ENCODE results near the gene INSC. TPM values are rescaled to one million over a fixed set of nuclear protein-coding genes. Genes with fewer than 3 reads are reported as not detected.

The INSC gene
- total and polyA plus RNA-seq, 2 of the 13 experiments (the other 11 are each of a cell fraction or from before 2014, with no cell fraction given): 0.09 TPM; not detected in 1

GRCh38 chr11:15107730-15108515 lies 6.8 kb upstream of the INSC start:
- no peak overlapping the region for H2AFZ ChIP-seq (ENCODE audit: low read length)
- FAIRE-seq (no peak), DNase-seq (ENCODE audit: low spot score) (no peak), ATAC-seq (no peak)
- H3K27me3 ChIP-seq (ENCODE audit: control insufficient read depth in 1 of 2, insufficient read depth in 2 of 2, low read length in 2 of 2): no peaks in the 10 kb centered on the region
- H3K4me2 ChIP-seq (ENCODE audit: low read depth, low read length): no peak overlapping the region
- no peak for TF ChIP-seq KAT7 (CRISPR knock-in tag; IDR thresholded peaks at IDR 0.05; ENCODE audit: borderline replicate concordance)
- TF ChIP-seq KMT2B (CRISPR knock-in tag; IDR thresholded peaks at IDR 0.05): no peak
- no peak for TF ChIP-seq AHR (CRISPR knock-in tag; IDR thresholded peaks at IDR 0.05)
- no peak for TF ChIP-seq ZNF749 (CRISPR knock-in tag; IDR thresholded peaks at IDR 0.05; ENCODE audit: borderline replicate concordance)
- no peak for TF ChIP-seq ZNF704 (CRISPR knock-in tag; IDR thresholded peaks at IDR 0.05; ENCODE audit: borderline replicate concordance)
- no peak for TF ChIP-seq AGO2 (optimal IDR thresholded peaks at IDR 0.05; ENCODE audit: low read depth, low read length)
- no peak for TF ChIP-seq HNRNPH1 (optimal IDR thresholded peaks at IDR 0.05; ENCODE audit: low read depth, low read length)
- TF ChIP-seq KDM3A (CRISPR knock-in tag; IDR thresholded peaks at IDR 0.05; ENCODE audit: low read depth): no peak
- TF ChIP-seq MED1 (CRISPR knock-in tag; IDR thresholded peaks at IDR 0.05): no peak
- TF ChIP-seq U2AF2 (IDR thresholded peaks at IDR 0.05; ENCODE audit: low read depth, low read length): no peak
- TF ChIP-seq ZUFSP (CRISPR knock-in tag; IDR thresholded peaks at IDR 0.05; ENCODE audit: borderline replicate concordance): no peak
- TF ChIP-seq ZNF770 (CRISPR knock-in tag; IDR thresholded peaks at IDR 0.05): no peak
- TF ChIP-seq MTA1 (CRISPR knock-in tag; IDR thresholded peaks at IDR 0.05; ENCODE audit: borderline replicate concordance): no peak
- no peak for TF ChIP-seq IRF2 (CRISPR knock-in tag; IDR thresholded peaks at IDR 0.05)
- no peak for TF ChIP-seq CCAR2 (optimal IDR thresholded peaks at IDR 0.05; ENCODE audit: low read depth, low read length)
- no peak for TF ChIP-seq MED8 (CRISPR knock-in tag; IDR thresholded peaks at IDR 0.05; ENCODE audit: insufficient replicate concordance)
- H3K4me3 ChIP-seq (replicated peaks in 1 of 3; ENCODE audit: insufficient read depth in 1 of 3, low read depth in 2 of 3, low read length in 3 of 3): no peak overlapping the region
- no peaks in the 10 kb centered on the region for H3K4me1 ChIP-seq (ENCODE audit: insufficient read depth, low read length)
- H3K27ac ChIP-seq (ENCODE audit: extremely low read length, insufficient read depth, low read length): no peak overlapping the region
- H4K20me1 ChIP-seq (ENCODE audit: insufficient read depth, low read length): no peaks in the 10 kb centered on the region
- ChIA-PET POLR2A (no interaction called here), CTCF (ENCODE audit: low intra/inter-chr PET ratio, low total read pairs) (no interaction called here)
- no peaks in the 10 kb centered on the region for H3K79me2 ChIP-seq (ENCODE audit: insufficient read depth, low read length)
- no peaks in the 10 kb centered on the region for H3K36me3 ChIP-seq (replicated peaks in 1 of 2; ENCODE audit: control insufficient read depth in 1 of 2, insufficient read depth in 2 of 2, low read length in 2 of 2)
- BruUV-seq (replicated peaks): no TSS peak
- intact Hi-C loops (cut with micrococcal nuclease; ENCODE audit: unreplicated experiment) (no loop called here), in situ Hi-C loops (cut with HindIII; ENCODE audit: extremely low pct_ligation_motif_present, low pct_unique_long_range_greater_than_20kb) (no loop called here)
- H3K9ac ChIP-seq (ENCODE audit: insufficient read depth, low read depth, low read length): no peak overlapping the region
- H3K9me3 ChIP-seq (ENCODE audit: low read length): no peaks in the 10 kb centered on the region
- WGBS (ENCODE audit: low lambda C conversion rate): 6% methylated on average over 4 of the region's 4 CpGs

Measured in HepG2 (cell line).